GM12874 (cell line): ENCODE data around the gene ARHGEF9.

Experiments
- CTCF ChIP-seq: IDR thresholded peaks from 2 replicates; pipeline ENCODE4 v1.5.1; 2011; ENCODE audit warnings: low read depth, mild to moderate bottlenecking, control low read depth, low read length, moderate library complexity; ENCODE audit not compliant: insufficient read depth

Gene ARHGEF9

GRCh38 chrX:63735882-63736281 is 49.1 kb downstream of the ARHGEF9 start:
- TF ChIP-seq CTCF = no peak

- TF ChIP-seq CTCF = no peak
Measured at GRCh38 chrX:63720293-63720692, 64.7 kb downstream of the ARHGEF9 start.

- TF ChIP-seq CTCF = no peak
Measured at GRCh38 chrX:63719633-63720032, 65.4 kb downstream of the ARHGEF9 start.

- no peak for TF ChIP-seq CTCF
Measured at GRCh38 chrX:63718010-63718694, 66.9 kb downstream of the ARHGEF9 start.

GRCh38 chrX:63713526-63713925 is 71.5 kb downstream of the ARHGEF9 start:
- no peak for TF ChIP-seq CTCF

GRCh38 chrX:63708801-63709200 is 76.2 kb downstream of the ARHGEF9 start:
- no peak for TF ChIP-seq CTCF

- TF ChIP-seq CTCF = no peak
Measured at GRCh38 chrX:63702556-63702955, 82.5 kb downstream of the ARHGEF9 start.
